Measurements from ENCODE around the gene OXSR1.

GRCh38 chr3:38207254-38208003 lies 42.1 kb downstream of the OXSR1 start:
- TF ChIP-seq CTCF (IDR thresholded peaks at IDR 0.05; ENCODE audit: borderline replicate concordance, extremely low read depth, low read length, poor library complexity, severe bottlenecking) (no peak), EZH2 (IDR thresholded peaks at IDR 0.05; ENCODE audit: borderline replicate concordance, low read depth, low read length, severe bottlenecking) (no peak)
